ENCODE measurements around the gene UBAC2.
"Not testable (repeated sequence)": the region's sequence is repeated elsewhere in the genome, so short reads cannot be mapped to it uniquely, and the experiment has no call there.

- TF ChIP-seq POLR2AphosphoS5 (IDR thresholded peaks at IDR 0.05; ENCODE audit: insufficient read depth in 1 of 2, low read depth in 1 of 2); CTCF (IDR thresholded peaks at IDR 0.05): not testable (repeated sequence)
Observed at GRCh38 chr13:99249606-99250005, 49.0 kb downstream of the UBAC2 start.
